Measurements from ENCODE around the gene EPS8L3.

- no peak for TF ChIP-seq CTCF (IDR thresholded peaks at IDR 0.05)
- no peak for TF ChIP-seq POLR2AphosphoS5 (IDR thresholded peaks at IDR 0.05)
- no peak for TF ChIP-seq POLR2A (IDR thresholded peaks at IDR 0.05)
- TF ChIP-seq EP300 (IDR thresholded peaks at IDR 0.05) = no peak
Observed at GRCh38 chr1:109804660-109805059, 40.9 kb upstream of the EPS8L3 start.

Data from suprapubic skin (tissue), 4 donors.